Fibroblast of gingiva (primary cell): ENCODE data around the gene PACC1.

ENCODE experiments used
- DNase-seq: peaks from one replicate; pipeline ENCODE4 v3.0.0-alpha.2; 2011; ENCODE audit warnings: low read depth

The PACC1 gene

GRCh38 chr1:212437179-212437798 is 22.6 kb upstream of the PACC1 start:
- no peak for DNase-seq

GRCh38 chr1:212434992-212435391 is 20.3 kb upstream of the PACC1 start:
- no peak for DNase-seq

GRCh38 chr1:212433577-212434462 is 19.1 kb upstream of the PACC1 start:
- DNase-seq: no peak

GRCh38 chr1:212432661-212433576 is 18.2 kb upstream of the PACC1 start, which contains the start of gene NENF:
TSS of gene NENF (plus strand) at chr1:212432920. CDS start at chr1:212432944, 24 bp downstream.
- peak; percentile 85 for DNase-seq

GRCh38 chr1:212432272-212432660 is 17.6 kb upstream of the PACC1 start:
- no peak for DNase-seq

- DNase-seq: no peak
These were observed 17.0 kb upstream of the PACC1 start for GRCh38 chr1:212431644-212432043.

GRCh38 chr1:212430955-212431394 is 16.3 kb upstream of the PACC1 start:
- no peak for DNase-seq

- DNase-seq: no peak
These were observed 15.7 kb upstream of the PACC1 start for GRCh38 chr1:212430416-212430815.

- DNase-seq: peak; percentile 65
These were observed 13.8 kb upstream of the PACC1 start for GRCh38 chr1:212428496-212428895.

- no peak for DNase-seq
These were observed 9.2 kb upstream of the PACC1 start for GRCh38 chr1:212423879-212424278.

GRCh38 chr1:212421165-212421564 is 6.5 kb upstream of the PACC1 start:
- no peak for DNase-seq

- no peak for DNase-seq
These were observed 588 bp upstream of the PACC1 start for GRCh38 chr1:212415107-212415841.

GRCh38 chr1:212413902-212414327 is 771 bp downstream of the PACC1 start:
- DNase-seq: peak; percentile 13

- DNase-seq: no peak
These were observed 2.3 kb downstream of the PACC1 start for GRCh38 chr1:212412374-212412773.

GRCh38 chr1:212410231-212410820 is 4.4 kb downstream of the PACC1 start:
- no peak for DNase-seq

GRCh38 chr1:212402666-212403321 is 11.9 kb downstream of the PACC1 start:
- DNase-seq: no peak

GRCh38 chr1:212401838-212402582 is 12.7 kb downstream of the PACC1 start:
- peak; percentile 62 for DNase-seq

GRCh38 chr1:212401042-212401441 is 13.6 kb downstream of the PACC1 start:
- no peak for DNase-seq

- DNase-seq: no peak
These were observed 17.5 kb downstream of the PACC1 start for GRCh38 chr1:212397171-212397570.

GRCh38 chr1:212396638-212397037 is 18.0 kb downstream of the PACC1 start:
- no peak for DNase-seq
